ENCODE measurements around the gene TRIM26. TPM values are rescaled to one million over a fixed set of nuclear protein-coding genes. Genes with fewer than 3 reads are reported as not detected.

TRIM26 gene
- total RNA-seq, 1 donor from 2014 or later = 58.5 TPM

- Mint-ChIP-seq H3K36me3 (ENCODE audit: unreplicated experiment) (no peaks in the 10 kb centered on the region), H3K4me3 (ENCODE audit: unreplicated experiment) (no peak overlapping the region), H3K9me3 (ENCODE audit: unreplicated experiment) (peaks cover 3% of the 10 kb centered on the region), H3K27me3 (ENCODE audit: unreplicated experiment) (peaks cover 11% of the 10 kb centered on the region), H3K27ac (ENCODE audit: unreplicated experiment) (no peak overlapping the region), H3K4me1 (ENCODE audit: low read depth, unreplicated experiment) (peaks cover 2% of the 10 kb centered on the region)
- no peak for TF ChIP-seq CTCF (IDR thresholded peaks at IDR 0.05; ENCODE audit: partially characterized antibody, unreplicated experiment)
- DNase-seq = no peak
These were observed 55.6 kb downstream of the TRIM26 start for GRCh38 chr6:30157581-30157980.

GRCh38 chr6:30156774-30157173 is 56.4 kb downstream of the TRIM26 start:
- H3K4me1 Mint-ChIP-seq (ENCODE audit: low read depth, unreplicated experiment) = peaks cover 2% of the 10 kb centered on the region
- peaks cover 11% of the 10 kb centered on the region for H3K27me3 Mint-ChIP-seq (ENCODE audit: unreplicated experiment)
- no peak for DNase-seq
- H3K4me3 Mint-ChIP-seq (ENCODE audit: unreplicated experiment) = no peak overlapping the region
- H3K36me3 Mint-ChIP-seq (ENCODE audit: unreplicated experiment) = no peaks in the 10 kb centered on the region
- no peak for TF ChIP-seq CTCF (IDR thresholded peaks at IDR 0.05; ENCODE audit: partially characterized antibody, unreplicated experiment)
- H3K9me3 Mint-ChIP-seq (ENCODE audit: unreplicated experiment) = peaks cover 3% of the 10 kb centered on the region
- H3K27ac Mint-ChIP-seq (ENCODE audit: unreplicated experiment) = no peak overlapping the region

GRCh38 chr6:30156262-30156599 is 57.0 kb downstream of the TRIM26 start:
- DNase-seq = no peak
- H3K4me3 Mint-ChIP-seq (ENCODE audit: unreplicated experiment) = no peak overlapping the region

GRCh38 chr6:30155520-30156261 is 57.5 kb downstream of the TRIM26 start:
- Mint-ChIP-seq H3K9me3 (ENCODE audit: unreplicated experiment) (peaks cover 3% of the 10 kb centered on the region), H3K27me3 (ENCODE audit: unreplicated experiment) (peaks cover 11% of the 10 kb centered on the region), H3K4me3 (ENCODE audit: unreplicated experiment) (no peak overlapping the region), H3K36me3 (ENCODE audit: unreplicated experiment) (no peaks in the 10 kb centered on the region), H3K27ac (ENCODE audit: unreplicated experiment) (no peak overlapping the region), H3K4me1 (ENCODE audit: low read depth, unreplicated experiment) (peaks cover 2% of the 10 kb centered on the region)
- no peak for DNase-seq
- no peak for TF ChIP-seq CTCF (IDR thresholded peaks at IDR 0.05; ENCODE audit: partially characterized antibody, unreplicated experiment)

More at GRCh38 chr6:30156262-30156599, 57.0 kb downstream of the TRIM26 start:
- Mint-ChIP-seq H3K36me3 (ENCODE audit: unreplicated experiment) (no peaks in the 10 kb centered on the region), H3K27me3 (ENCODE audit: unreplicated experiment) (peaks cover 11% of the 10 kb centered on the region), H3K9me3 (ENCODE audit: unreplicated experiment) (peaks cover 3% of the 10 kb centered on the region), H3K4me1 (ENCODE audit: low read depth, unreplicated experiment) (peaks cover 2% of the 10 kb centered on the region), H3K27ac (ENCODE audit: unreplicated experiment) (no peak overlapping the region)
- no peak for TF ChIP-seq CTCF (IDR thresholded peaks at IDR 0.05; ENCODE audit: partially characterized antibody, unreplicated experiment)

- no peaks in the 10 kb centered on the region for H3K36me3 Mint-ChIP-seq (ENCODE audit: unreplicated experiment)
- no peak overlapping the region for H3K4me3 Mint-ChIP-seq (ENCODE audit: unreplicated experiment)
- no peak for TF ChIP-seq CTCF (IDR thresholded peaks at IDR 0.05; ENCODE audit: partially characterized antibody, unreplicated experiment)
- H3K9me3 Mint-ChIP-seq (ENCODE audit: unreplicated experiment) = peaks cover 3% of the 10 kb centered on the region
- H3K27ac Mint-ChIP-seq (ENCODE audit: unreplicated experiment) = no peak overlapping the region
- no peak for DNase-seq
- peaks cover 10% of the 10 kb centered on the region for H3K27me3 Mint-ChIP-seq (ENCODE audit: unreplicated experiment)
- H3K4me1 Mint-ChIP-seq (ENCODE audit: low read depth, unreplicated experiment) = peaks cover 2% of the 10 kb centered on the region
These were observed 58.3 kb downstream of the TRIM26 start for GRCh38 chr6:30154709-30155519.
